HCT116 (cell line): ENCODE measurements around the gene TUBA1C.

Source experiments
- CTCF ChIP-seq, 3 experiments: fragments of 200-600 bp in 1 of 3; sonication (generic) in 1 of 3; IDR thresholded peaks in 2 of 3; conservative IDR thresholded peaks in 1 of 3; 2 replicates each; pipeline ENCODE4 v1.5.1; 2012 to 2017; ENCODE audit warnings: low read depth in 2 of 3, low read length in 2 of 3, antibody characterized with exemption in 1 of 3, borderline replicate concordance in 1 of 3, control low read depth in 1 of 3, mild to moderate bottlenecking in 1 of 3, mixed read lengths in 1 of 3, mixed run types in 1 of 3, moderate library complexity in 1 of 3; ENCODE audit not compliant: insufficient read depth in 1 of 3
- EZH2 ChIP-seq: fragments of 200-600 bp; sonication (generic); IDR thresholded peaks from 2 replicates; pipeline ENCODE4 v1.6.1; 2017; ENCODE audit warnings: antibody characterized with exemption, mixed run types
- SP1 ChIP-seq: IDR thresholded peaks from 2 replicates; pipeline ENCODE4 v1.6.1; 2012; ENCODE audit warnings: low read depth
- ZBTB33 ChIP-seq: IDR thresholded peaks from 2 replicates; pipeline ENCODE4 v1.6.1; 2011; ENCODE audit warnings: mild to moderate bottlenecking, low read length, moderate library complexity; ENCODE audit not compliant: insufficient replicate concordance; ENCODE audit errors: extremely low read depth
- TF ChIP-seq, protein P1 (sequence below): IDR thresholded peaks from 2 replicates; pipeline ENCODE4 v1.6.1; 2012

GRCh38 chr12:49279706-49280159 is 14.9 kb downstream of the TUBA1C start:
- TF ChIP-seq EZH2 (no peak), ZBTB33 (no peak), SP1 (no peak), CTCF (IDR thresholded peaks at IDR 0.05 in 2 of 3, conservative IDR thresholded peaks at IDR 0.05 in 1 of 3; ENCODE audit: borderline replicate concordance in 1 of 3, insufficient read depth in 1 of 3, low read depth in 2 of 3, low read length in 2 of 3) (no peak)
- TF ChIP-seq, protein P1, sequence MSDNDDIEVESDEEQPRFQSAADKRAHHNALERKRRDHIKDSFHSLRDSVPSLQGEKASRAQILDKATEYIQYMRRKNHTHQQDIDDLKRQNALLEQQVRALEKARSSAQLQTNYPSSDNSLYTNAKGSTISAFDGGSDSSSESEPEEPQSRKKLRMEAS = no peak
